ENCODE results near the gene CMIP. TPM values are rescaled to one million over a fixed set of nuclear protein-coding genes. Genes with fewer than 3 reads are reported as not detected.
"Not testable (repeated sequence)": the region's sequence is repeated elsewhere in the genome, so short reads cannot be mapped to it uniquely, and the experiment has no call there.

The CMIP gene
- polyA plus RNA-seq, 1 donor = 44.3 TPM

DNA sequence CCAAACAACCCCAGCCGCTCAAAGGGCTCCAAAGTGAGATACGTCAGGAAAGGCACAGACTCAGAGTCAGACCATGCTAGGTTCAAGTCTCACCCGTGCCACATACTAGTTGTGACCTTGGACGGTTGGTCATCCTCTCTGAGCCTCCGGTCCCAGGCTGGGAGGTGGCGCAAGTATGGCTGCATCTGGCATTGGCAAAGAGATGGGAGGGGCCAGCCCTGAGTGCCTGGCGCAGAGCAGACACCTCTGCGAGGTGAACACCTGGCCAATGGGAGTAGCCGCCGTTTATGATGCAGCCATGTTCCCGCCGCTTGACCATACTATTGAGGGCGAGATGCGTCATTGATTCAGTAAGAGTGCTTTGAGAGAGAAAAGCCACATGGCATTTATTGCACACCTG, 236.7 kb downstream of the CMIP start:
- no peak for DNase-seq

- no peak for DNase-seq
Observed at GRCh38 chr16:81684242-81684837, 239.7 kb downstream of the CMIP start.

GRCh38 chr16:81684901-81685300, 240.3 kb downstream of the CMIP start:
- DNase-seq = no peak

GRCh38 chr16:81686391-81687130, 242.0 kb downstream of the CMIP start:
- DNase-seq = no peak

GRCh38 chr16:81687131-81687456, 242.5 kb downstream of the CMIP start:
- no peak for DNase-seq

- DNase-seq = no peak
Observed at GRCh38 chr16:81688182-81688581, 243.6 kb downstream of the CMIP start.

- not testable (repeated sequence) for DNase-seq
Observed at GRCh38 chr16:81688839-81689238, 244.2 kb downstream of the CMIP start.

DNA sequence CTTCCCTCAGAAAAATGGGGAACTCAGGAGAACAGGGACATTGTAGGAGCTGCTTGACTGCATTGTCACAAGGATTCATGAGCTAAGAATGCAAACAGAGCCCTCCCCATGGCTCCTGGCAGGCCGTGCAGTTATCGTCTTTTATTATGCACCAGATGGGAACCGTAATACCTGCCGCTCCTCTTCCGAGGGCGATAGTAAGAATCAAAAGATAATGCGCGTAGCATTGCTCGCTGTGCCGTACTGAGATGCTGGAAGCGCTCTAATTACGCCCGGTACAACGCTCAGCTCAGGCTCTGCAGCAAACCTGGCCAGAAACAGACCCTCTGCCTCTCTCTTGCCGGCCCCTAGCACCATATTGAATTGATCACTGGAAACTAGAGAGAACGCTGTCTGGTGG, 247.4 kb downstream of the CMIP start:
- no peak for DNase-seq

DNA sequence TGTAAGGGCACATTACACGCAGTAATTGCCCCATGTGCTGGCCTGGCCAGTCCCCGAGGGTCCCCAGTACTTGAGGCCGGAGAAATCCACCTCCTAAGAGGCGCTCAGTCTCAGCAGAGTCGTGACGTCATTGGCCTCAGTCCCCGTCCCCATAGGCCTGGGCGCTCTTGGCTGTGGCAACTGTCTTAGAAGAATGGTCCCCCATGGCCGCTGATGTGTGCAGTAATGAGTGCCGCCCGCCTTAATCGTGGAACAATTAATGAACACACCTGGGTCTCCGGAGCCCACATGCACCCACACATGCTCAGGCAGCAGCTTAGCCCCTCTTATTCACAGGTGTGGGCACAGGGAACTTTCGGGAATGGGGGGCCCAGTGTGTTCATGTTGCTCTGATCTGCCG, 248.0 kb downstream of the CMIP start:
- DNase-seq = no peak

DNA sequence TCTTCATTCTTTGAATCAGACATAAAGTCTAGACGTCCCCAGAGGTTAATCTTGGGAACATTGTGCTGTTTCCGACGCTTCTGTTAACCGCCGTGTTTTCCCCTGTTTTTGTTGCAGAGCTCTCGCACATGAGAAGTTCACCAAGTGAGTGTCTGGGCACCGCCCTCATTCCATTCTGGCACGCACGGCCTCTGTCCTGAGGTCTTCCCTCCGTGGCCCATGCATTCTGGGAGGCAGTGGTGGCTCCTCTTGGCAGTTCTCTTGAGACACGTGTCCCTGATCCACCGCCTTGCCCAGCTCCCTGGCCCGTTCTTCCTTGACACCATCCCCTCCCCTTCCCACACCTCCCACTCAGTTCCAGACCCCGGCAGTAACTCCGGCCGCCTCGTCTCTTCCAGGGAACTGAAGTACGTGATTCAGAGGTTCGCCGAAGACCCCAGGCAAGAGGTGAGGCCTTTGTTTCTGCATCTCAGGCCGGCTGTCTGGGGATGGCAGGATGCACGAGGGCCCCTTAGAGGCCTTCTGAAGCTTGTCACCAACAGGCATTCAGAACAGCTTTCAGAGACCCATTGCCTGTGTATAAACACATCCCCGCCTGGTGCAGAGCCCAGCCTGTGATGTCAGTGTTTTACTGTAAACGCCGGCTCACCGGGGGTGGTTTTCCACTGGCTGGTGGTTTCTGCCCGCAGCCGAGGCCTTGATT, 248.6 kb downstream of the CMIP start:
- DNase-seq = no peak

GRCh38 chr16:81693744-81694303, 249.2 kb downstream of the CMIP start:
- no peak for DNase-seq

GRCh38 chr16:81694494-81695280, 250.1 kb downstream of the CMIP start:
- DNase-seq = no peak

- no peak for DNase-seq
Observed at GRCh38 chr16:81695321-81696165, 250.9 kb downstream of the CMIP start.

DNA sequence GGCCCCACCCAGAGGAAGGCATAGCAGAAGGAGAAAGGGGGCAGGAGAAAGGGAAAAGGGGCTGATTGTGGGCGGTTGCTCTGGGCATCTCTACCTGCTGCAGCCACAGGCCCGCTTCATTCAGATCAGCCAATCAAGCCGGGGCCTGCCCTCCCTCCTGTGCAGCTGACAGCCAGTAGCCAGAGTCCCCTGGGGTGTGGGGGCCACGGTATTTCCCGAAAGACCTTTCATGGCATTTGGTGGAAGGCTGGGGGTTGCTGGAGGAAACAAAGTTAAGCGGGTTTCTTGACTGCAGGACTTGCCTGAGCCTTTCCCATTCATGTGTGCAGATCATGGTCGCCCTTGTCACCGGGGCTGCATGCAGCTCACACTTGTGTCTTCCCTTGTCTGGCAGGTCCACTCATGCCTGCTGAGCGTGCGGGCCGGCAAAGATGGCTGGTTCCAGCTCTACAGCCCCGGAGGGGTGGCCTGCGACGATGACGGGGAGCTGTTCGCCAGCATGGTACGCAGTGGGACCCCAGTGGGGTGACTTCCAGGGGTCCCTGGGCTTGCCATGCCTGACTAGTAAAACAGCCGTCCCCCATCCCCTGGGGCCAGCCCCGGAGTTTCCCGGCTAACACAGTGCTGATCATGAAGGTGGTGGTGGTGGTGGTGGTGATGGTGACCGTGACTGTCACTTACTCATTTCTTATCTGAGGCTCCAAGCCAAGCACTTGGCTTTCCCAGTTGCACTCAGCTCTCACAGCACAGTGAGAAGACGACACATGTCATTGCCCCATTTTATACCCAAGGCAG, 251.8 kb downstream of the CMIP start:
- no peak for DNase-seq

DNA sequence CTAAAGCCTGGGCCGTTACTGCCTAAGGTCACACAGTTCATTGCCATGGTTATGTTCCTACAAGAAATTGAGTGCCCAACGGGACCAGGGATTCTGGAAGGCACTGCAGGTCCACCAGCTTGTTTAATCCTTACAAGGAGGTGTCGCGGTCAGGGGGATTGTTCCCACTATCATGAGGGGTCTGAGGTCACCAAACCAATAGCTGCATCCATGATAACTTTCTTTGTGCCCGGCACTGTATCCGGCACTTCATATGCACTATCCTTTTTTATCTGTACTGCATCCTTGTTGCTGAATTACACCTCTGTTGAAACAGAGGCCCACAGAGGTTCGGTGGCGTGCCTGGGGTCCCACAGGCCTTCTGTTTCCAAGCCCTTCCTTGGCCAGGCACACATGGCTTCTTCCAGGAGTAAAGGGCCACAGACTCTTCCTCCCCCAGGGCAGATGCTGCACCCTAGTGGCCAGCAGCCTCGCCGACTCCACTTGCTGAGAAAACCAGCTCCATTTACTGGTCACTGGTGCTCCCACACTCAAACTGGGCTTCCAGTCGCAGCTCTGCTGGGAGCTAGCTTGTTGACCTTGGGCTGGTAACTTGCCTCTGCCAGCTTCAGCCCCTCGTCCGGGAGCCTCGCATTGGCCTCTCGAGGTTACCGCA, 252.5 kb downstream of the CMIP start:
- no peak for DNase-seq

DNA sequence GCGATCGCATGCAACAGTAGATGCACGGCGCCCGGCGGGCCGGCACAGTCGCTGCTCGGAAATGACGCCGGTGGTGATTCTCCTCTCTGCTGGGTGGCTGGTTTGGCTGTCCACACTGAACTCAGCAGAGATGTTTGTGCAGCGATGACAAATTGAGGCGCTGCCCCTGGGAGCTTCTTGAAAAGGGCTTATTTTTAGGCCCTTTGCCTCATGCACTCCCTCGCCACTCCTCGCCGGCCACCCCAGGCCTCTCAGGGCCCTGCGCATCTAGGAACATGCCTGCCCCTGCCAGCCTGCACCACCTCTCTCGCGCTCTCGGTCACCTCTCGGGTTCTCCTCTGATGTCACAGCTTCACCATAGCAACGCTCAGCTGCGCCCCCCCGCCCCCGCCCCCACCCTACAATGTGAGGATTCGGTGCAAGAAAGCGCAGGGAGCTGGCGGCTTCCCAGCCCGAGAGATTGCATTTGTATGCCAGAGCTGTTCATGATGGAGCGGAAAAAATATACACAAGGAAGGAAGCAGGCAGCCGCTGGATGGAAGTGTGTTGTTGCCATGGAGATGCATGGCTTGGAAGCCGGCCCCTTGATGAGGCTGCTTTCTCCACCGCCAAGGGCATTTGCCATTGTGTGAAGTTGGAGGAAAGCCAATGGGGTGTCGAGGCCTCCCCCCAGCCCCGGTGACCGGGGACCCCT, 253.2 kb downstream of the CMIP start:
- no peak for DNase-seq

- no peak for DNase-seq
Observed at GRCh38 chr16:81698310-81698641, 253.7 kb downstream of the CMIP start.

DNA sequence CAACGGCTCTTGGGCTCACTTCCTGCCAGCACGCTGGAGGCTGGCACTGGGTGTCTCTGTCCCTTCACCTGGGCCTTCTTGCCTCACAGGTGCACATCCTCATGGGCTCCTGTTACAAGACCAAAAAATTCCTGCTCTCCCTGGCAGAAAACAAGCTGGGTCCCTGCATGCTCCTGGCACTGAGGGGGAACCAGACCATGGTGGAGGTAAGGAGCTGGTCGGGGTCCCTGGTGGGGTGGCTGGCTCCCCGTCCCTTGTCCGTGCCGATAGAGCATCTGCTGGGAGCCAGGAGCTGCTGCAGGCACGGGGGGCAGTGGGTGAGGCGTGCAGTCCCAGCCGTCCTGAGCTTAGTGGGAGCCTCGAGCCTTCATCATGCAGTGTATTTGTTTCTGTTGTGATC, 255.0 kb downstream of the CMIP start:
- DNase-seq = no peak

DNA sequence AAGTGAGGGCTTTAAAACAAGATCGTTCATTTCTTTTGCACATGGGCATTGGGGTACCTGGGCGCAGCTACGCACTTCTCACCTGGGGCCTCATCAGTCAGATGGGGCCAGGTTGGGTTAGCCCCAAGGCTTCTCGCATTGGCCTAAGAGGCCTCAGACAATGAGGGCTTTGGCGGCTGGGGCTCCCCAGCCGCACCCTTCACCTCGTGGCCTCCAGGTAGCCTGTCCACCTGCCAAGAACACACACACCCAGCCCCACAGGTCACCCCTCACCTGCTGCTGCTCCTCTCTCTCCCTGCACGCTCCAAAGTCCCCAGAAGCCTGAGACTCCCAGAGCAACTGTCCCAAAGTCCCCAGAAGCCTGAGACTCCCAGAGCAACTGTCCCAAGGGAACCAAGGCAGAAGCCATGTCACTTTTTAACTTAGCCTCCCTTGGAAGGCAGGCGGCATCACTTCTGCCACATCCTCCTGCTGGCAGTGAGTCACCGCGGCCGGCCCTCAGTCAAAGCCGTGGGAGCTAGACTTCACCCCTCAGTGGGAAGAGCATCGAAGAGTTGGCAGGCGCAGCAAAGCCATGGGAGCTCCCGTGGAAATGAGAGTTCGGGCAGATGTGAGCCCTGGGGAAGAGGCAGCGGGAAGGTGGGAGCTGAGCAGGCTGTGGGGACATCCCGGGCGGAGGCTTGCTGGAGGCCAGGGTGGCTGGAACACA, 255.6 kb downstream of the CMIP start:
- no peak for DNase-seq
